Measurements from ENCODE around the gene KY.

GRCh38 chr3:134608771-134609435 lies 41.9 kb downstream of the KY start:
- no peak for TF ChIP-seq POLR2A (IDR thresholded peaks at IDR 0.05)
- no peak for TF ChIP-seq CTCF (IDR thresholded peaks at IDR 0.05)
- no peak for TF ChIP-seq POLR2AphosphoS5 (IDR thresholded peaks at IDR 0.05; ENCODE audit: insufficient read depth in 1 of 2, low read depth in 1 of 2)

All from vagina (tissue), 2 donors.